ENCODE measurements around the gene DLEC1.

DLEC1 gene

DNA sequence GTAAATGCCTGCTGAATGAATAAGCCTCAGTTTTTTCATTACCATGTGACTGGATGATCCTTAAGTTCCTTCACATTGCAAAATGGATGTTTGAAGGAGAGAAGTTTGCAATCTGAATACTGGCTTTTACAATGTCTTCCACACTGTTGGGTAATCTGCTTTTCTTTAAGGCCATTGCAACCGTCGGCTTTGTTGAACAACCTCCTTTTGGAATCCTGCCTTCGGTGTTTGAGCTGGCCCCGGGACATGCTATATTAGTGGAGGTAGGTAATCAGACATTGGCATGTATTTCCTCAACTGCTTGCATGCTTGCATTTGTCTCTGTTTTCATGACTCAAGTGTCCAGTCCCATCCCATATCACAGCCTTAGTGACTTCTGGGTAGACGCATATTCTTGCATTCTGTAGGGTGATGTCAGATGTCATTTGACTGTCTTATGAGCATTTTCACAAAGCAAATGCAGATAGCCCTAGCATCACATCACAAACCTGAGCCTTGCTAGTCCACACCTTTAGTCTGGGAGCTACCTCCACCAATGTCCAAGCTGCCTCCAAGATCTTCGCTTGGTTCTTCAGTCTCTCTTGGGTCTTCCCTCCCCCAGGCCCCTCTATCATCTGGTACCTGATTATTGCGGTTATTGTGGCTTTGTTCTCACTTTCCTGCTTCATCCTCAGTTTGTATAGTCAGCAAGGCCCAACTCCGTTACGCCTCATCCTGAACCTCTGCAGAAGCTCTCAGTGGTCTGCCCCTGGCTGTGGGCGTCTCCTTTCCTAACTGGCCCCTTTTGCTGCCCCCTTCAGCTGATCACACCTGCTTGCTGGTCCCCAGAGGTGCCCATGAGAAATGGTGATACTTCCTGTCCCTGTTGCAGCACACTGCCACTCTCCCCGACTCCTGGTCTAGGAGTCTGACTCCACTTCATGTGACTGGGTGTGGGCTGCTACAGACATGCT is 49.4 kb downstream of the DLEC1 start:
- TF ChIP-seq, protein P1, sequence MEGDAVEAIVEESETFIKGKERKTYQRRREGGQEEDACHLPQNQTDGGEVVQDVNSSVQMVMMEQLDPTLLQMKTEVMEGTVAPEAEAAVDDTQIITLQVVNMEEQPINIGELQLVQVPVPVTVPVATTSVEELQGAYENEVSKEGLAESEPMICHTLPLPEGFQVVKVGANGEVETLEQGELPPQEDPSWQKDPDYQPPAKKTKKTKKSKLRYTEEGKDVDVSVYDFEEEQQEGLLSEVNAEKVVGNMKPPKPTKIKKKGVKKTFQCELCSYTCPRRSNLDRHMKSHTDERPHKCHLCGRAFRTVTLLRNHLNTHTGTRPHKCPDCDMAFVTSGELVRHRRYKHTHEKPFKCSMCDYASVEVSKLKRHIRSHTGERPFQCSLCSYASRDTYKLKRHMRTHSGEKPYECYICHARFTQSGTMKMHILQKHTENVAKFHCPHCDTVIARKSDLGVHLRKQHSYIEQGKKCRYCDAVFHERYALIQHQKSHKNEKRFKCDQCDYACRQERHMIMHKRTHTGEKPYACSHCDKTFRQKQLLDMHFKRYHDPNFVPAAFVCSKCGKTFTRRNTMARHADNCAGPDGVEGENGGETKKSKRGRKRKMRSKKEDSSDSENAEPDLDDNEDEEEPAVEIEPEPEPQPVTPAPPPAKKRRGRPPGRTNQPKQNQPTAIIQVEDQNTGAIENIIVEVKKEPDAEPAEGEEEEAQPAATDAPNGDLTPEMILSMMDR (conservative IDR thresholded peaks at IDR 0.05), result no peak
- H3K27ac ChIP-seq, result no peak overlapping the region

DNA sequence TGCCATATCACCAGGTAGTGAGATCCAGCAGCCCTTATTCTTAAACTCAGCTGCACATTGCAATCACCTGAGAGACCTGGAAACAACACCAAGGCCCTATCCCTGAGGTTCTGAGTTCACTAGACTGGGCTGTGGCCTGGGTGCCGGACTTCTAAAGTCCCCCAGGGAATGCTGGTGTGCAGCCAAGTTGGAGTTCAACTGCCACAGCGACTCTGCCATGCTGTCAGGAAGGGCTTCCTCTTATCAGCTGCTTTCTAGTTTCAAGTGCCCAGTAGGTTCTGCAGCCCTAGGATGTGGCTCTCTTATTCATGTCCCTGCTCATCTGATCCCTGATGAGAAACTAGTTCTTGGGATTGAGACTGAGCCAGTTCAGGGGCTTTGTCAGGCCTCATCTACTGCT is 50.2 kb downstream of the DLEC1 start:
- no peak overlapping the region for H3K27ac ChIP-seq
- TF ChIP-seq, protein P1 (conservative IDR thresholded peaks at IDR 0.05), result no peak

DNA sequence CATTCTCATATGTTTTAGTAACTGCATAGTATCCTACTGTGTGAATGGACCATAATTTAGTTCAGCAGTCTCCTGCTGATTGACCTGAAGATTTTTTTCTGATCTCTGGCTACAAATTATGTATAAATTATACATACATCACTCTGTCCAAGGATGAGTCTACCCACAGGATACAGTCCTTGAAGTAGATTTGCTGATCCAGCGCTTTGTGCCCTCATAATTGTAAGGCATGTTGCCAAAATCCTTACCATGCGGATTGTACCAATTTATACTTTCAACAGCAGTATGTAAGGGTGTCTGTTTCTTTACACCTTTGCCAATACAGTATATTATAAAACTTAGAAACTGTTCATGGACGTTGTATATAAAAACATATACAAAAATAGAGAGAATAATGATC is 51.4 kb downstream of the DLEC1 start:
- TF ChIP-seq, protein P1 (conservative IDR thresholded peaks at IDR 0.05), result no peak
- H3K27ac ChIP-seq, result no peak overlapping the region

DNA sequence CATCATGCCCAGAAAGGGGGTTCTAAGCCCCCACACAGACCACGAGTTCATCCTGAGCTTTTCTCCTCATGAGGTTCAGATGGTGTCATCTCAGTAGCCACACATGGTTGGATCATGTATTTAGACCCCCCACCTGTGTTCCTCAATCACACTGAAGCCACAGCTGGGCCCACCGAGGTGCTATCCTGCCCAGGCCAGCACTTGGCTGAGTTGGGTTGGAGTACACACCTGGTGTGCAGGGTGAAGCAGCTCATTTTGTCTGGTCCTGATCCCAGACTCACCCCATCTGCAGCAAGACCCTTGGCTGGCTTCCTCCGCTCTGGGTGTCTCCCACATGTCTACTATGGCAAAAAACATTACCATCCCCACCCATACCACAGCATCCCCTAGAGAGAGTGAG is 56.0 kb downstream of the DLEC1 start:
- TF ChIP-seq, protein P1 (conservative IDR thresholded peaks at IDR 0.05), result no peak
- no peak overlapping the region for H3K27ac ChIP-seq

DNA sequence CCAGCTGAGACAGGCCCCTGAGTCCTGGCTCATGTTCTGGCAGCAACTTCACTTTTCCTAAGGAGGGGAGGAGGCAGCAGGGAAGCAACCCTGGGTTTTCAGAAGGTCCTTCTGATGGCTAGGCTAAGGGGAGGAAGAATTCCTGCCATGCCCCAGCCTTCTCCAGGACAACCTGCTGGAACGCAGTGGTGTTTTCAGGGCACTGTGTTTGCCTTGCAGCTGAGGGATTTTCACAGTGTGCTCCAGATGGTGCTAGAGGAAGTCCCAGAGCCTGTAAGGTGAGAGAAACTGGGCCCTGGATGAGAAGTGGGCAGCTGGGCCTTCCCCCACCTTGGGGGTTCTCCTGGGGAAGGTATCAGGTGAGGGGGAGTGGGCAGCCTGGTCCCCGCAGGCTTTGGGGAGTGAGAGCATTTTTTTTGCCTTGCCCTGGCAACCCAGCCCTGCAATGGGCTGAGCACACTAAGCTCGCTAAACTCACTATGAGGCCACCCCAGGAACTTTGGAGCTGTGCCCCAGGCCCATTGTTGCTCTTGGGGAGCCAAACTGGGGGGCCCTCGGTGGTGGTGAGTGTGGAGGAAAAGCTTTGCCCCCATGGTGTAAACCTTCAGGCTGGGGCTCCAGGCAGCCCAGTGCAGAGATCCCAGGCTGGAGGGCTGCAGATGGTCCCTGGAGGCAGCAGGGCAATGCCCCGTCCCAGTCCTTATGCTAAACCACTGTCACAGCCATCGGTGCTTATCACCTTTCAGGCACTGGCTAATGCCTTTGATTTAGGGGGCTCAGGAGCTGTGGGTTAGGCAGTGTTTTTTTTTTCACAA is 56.9 kb downstream of the DLEC1 start:
- H3K27ac ChIP-seq, result no peak overlapping the region
- TF ChIP-seq, protein P1 (conservative IDR thresholded peaks at IDR 0.05), result no peak

DNA sequence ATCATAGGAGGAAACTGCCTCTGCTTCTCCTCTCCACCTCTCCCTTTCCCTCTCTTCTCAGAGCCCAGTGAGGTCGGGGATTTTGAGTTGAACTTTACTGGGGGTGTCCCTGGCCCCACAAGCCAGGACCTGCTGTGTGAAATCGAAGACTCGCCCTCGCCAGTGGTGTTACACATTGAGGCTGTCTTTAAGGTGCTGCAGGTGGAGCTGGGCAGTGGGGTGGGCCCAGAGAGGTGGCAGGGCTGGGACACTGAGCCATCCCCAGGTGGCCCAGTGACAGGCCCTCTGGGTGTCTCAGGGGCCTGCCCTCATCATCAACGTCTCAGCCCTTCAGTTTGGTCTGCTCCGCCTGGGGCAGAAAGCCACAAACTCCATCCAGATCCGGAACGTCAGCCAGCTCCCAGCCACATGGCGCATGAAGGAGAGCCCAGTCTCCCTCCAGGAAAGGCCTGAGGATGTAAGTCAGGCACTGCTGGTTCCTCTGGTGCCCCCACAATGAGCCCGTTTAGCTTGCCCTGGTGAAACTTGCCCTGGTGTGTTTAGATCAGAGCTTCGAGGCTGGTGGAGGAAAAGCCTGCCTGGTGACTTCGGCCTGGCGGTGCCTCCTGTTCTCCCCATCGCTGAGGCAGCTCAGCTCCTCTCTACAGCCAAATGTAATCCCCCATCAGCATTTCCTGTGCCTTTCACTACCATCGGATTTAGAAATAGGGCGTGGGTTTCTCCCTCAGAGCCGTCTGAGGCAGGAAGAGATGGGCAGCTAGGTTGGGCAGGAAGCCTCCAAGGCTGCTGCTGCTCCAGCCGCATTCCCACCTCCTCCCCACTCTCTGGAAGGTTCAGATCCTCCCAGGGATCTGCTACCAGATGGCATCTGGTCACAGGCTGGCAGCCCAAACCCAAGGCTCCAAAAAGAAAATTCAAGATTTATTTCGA is 58.7 kb downstream of the DLEC1 start:
- no peak overlapping the region for H3K27ac ChIP-seq
- TF ChIP-seq, protein P1 (conservative IDR thresholded peaks at IDR 0.05), result no peak

Measured in VCaP (cell line).